Hepatocyte (in vitro differentiated cells): Measurements from ENCODE around the gene OBSCN.

Experiments
- EZH2 ChIP-seq: fragments of 200-600 bp; sonication (generic); IDR thresholded peaks from 2 replicates; pipeline ENCODE4 v1.6.1; 2016; ENCODE audit warnings: antibody characterized with exemption, mild to moderate bottlenecking, borderline replicate concordance
- EZH2phosphoT487 ChIP-seq: fragments of 200-600 bp; sonication (generic); IDR thresholded peaks from one replicate; pipeline ENCODE4 v1.6.1; 2018; ENCODE audit warnings: antibody characterized with exemption, mild to moderate bottlenecking, low read depth, moderate library complexity; ENCODE audit not compliant: unreplicated experiment, severe bottlenecking
- TF ChIP-seq, protein P1 (sequence below): fragments of 200-600 bp; sonication (generic); IDR thresholded peaks from 2 replicates; pipeline ENCODE4 v1.5.1; 2016; ENCODE audit warnings: antibody characterized with exemption, mild to moderate bottlenecking; ENCODE audit not compliant: poor library complexity

DNA sequence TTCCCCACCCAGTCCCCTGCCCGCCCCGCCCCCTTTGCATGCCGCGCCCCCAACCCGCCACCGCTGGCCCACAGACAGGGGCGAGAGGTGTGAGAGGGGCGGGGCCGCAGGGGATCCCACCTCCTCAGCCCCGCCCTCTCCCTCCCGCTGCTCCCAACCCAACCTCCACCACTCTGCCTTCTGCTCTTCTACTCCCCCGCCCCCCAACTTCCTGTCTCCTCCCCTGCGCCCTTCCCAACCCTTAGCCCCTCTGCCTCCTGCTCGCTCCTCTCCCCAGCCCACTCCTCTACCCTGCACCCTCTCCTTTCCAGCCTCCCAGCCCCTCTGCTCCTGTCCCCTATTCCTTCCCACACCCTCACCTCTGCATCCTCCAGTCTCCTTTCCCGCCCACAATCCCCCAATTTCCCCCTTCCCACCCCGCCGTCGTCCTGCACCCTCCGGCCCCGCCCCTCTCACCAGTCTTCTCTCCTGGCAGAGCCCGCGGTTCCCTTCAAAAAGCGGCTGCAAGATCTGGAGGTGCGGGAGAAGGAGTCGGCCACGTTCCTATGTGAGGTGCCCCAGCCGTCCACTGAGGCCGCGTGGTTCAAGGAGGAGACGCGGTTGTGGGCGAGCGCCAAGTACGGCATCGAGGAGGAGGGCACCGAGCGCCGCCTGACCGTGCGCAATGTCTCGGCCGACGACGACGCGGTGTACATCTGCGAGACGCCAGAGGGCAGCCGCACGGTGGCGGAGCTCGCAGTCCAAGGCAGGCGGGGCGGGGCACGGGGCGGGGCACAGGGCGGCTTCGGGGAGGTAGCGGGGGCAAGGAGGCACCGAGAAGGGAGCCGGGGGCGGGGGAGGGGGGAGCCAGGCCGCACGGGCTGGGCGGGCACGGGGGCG, 5.4 kb downstream of the OBSCN start:
- TF ChIP-seq, protein P1, sequence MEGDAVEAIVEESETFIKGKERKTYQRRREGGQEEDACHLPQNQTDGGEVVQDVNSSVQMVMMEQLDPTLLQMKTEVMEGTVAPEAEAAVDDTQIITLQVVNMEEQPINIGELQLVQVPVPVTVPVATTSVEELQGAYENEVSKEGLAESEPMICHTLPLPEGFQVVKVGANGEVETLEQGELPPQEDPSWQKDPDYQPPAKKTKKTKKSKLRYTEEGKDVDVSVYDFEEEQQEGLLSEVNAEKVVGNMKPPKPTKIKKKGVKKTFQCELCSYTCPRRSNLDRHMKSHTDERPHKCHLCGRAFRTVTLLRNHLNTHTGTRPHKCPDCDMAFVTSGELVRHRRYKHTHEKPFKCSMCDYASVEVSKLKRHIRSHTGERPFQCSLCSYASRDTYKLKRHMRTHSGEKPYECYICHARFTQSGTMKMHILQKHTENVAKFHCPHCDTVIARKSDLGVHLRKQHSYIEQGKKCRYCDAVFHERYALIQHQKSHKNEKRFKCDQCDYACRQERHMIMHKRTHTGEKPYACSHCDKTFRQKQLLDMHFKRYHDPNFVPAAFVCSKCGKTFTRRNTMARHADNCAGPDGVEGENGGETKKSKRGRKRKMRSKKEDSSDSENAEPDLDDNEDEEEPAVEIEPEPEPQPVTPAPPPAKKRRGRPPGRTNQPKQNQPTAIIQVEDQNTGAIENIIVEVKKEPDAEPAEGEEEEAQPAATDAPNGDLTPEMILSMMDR: peak; percentile 73
- TF ChIP-seq EZH2phosphoT487: no peak
- TF ChIP-seq EZH2: no peak
